ENCODE measurements around the gene VIL1.

The VIL1 gene

DNA sequence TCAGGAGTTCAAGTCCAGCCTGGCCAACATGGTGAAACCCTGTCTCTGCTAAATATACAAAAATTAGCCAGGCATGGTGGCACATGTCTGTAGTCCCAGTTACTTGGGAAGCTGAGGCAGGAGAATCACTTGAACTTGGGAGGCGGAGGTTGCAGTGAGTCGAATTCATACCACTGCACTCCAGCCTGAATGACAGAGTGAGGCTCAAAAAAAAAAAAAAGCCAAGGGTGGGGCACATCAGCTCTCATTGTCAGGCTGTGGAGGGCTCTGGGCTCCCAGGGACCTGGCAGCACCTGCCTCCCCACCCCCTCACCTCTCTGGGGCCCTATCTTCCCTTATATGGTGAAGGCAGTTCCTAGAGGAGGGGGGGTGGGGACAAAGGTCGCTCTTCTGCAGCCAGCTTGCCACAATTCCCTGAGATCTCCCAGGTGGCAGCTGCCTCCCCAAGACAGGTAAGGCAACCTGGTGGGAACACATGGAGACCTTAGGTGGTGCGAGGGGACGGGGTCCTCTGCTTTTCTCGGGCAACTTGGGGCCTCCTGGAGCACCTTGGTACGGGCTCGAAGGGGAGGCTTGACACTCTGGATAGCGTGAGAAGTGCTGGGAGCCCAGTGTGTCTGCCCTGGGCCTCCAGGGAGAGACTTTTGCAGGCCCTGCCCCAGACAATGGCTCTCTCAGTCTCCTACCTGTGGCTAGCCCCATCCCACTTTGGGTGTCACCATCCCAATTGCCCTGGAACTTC, at the start of gene VIL1:
VIL1 (plus strand) TSS at position 407 of the 742 bp plus-strand sequence. CDS start 4,656 bp downstream, outside the sequence.
- no peak for DNase-seq (ENCODE audit: low spot score)

GRCh38 chr2:218369330-218369729, 49.6 kb upstream of the VIL1 start:
- DNase-seq (ENCODE audit: low spot score) = no peak

GRCh38 chr2:218370410-218371063, 48.4 kb upstream of the VIL1 start:
- DNase-seq (ENCODE audit: low spot score) = no peak

DNA sequence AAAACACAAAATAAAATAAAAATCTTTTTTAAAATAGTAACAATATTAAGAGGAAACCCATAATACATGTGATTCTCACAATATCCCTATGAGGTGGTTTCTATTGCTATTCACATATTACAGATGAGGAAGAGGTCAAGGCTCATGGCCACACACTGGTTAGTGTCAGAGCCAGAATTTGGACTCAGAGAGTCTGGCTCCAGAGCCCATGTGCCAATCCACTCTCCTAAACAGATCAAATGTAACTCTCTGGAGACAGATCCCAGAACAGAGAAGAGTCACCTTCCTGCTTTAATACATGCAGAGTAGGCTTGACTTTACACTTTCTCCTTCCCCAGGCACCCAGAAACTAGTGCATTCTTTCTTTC, 47.0 kb upstream of the VIL1 start:
- no peak for DNase-seq (ENCODE audit: low spot score)

DNA sequence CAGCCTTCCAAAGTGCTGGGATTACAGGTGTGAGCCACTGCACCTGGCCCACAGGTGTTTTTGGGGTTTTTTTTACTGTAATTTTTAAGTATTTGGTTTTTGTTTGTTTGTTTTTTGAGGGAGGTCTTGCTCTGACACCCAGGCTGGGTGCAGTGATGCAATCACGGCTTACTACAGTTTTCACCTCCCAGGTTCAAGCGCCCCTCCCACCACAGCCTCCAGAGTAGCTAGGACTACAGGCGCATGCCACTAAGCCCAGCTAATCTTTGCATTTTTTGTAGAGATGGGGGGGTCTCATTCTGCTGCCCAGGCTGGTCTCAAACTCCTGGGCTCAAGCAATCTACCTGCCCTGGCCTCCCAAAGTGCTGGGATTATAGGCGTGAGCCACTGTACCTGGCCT, 44.1 kb upstream of the VIL1 start:
- no peak for DNase-seq (ENCODE audit: low spot score)

DNA sequence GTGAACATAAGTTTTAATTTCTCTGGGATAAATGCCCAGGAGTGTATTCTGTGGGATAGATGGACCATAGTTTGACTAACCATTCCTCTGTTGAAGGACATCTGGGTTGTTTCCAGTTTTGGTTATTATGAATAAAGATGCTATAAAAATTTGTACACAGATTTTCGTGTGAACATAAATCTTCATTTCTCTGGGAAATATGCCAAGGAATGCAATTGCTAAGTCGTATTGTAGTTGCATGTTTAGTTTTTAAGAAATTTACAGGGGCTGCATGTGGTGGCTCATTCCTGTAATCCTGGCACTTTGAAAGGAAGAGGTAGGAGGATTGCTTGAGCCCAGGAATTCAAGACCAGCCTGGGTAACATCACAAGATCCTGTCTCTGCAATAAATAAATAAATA, 43.7 kb upstream of the VIL1 start:
- DNase-seq (ENCODE audit: low spot score) = no peak

DNA sequence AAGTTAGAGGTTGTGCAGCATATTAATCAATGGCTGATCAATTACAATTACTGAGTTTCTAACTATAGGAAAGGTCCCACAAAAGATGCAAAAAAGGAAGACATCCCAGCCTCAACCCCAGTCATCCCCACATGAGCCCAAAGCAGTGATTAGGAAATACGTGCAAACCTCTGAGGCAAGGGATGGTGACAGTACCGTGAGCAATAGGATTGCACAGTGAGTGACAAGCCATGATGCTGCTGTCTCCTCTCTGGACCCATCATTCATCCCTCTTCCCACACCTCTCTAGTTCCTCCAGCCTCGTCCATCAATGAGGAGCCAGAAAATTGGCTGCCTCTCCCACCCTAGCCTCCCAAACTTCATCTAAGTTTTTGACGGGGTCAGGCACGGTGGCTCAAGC, 40.9 kb upstream of the VIL1 start:
- DNase-seq (ENCODE audit: low spot score) = no peak

DNA sequence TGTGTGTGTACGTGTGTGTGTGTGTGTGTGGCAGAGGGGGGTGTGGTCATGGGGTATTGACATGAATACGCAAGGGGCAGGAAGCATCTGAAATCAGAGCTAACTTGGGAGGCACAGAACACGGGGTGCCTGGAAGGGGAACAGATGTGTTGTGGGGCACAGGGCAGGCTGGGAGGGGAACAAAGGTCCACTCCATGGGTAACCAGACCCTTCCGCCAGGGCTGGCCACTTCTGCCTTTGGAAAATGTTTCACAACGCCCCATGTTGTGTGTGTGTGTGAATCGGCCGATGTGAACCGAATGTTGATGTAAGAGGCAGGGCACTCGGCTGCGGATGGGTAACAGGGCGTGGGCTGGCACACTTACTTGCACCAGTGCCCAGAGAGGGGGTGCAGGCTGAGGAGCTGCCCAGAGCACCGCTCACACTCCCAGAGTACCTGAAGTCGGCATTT, 37.0 kb upstream of the VIL1 start, which contains the start of gene SLC11A1:
SLC11A1 (plus strand) TSS at position 358 of the 451 bp plus-strand sequence. CDS start 96 bp downstream, outside the sequence.
- no peak for DNase-seq (ENCODE audit: low spot score)

DNA sequence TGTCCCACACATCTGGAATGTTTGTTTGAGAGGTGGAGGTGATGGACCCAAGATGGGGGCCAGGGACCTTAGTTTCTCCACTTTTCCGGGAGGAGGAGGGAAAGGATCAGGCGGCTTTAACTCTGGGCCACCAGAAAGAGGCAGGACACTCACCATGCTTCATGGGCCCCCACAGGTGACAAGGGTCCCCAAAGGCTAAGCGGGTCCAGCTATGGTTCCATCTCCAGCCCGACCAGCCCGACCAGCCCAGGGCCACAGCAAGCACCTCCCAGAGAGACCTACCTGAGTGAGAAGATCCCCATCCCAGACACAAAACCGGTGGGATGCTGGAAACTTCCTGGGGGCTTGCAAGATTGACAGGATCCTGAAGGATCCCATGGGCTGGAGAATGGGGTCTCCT, 36.1 kb upstream of the VIL1 start:
- DNase-seq (ENCODE audit: low spot score) = no peak

- no peak for DNase-seq (ENCODE audit: low spot score)
These were observed 34.9 kb upstream of the VIL1 start for GRCh38 chr2:218383892-218384519.

DNA sequence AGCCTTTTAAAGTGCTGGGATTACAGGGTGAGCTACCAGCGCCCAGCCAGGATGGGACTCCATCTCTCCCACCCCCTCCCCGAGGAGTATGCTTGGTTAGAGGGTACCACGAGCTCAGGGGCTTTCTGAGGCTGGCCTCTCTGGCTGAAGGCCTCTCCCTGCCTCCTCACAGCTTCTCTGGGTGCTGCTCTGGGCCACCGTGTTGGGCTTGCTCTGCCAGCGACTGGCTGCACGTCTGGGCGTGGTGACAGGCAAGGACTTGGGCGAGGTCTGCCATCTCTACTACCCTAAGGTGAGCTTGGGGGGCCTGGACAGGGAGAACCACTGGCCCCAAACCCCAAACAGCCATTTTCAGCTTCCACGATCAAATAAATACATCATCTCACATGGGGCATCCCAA, 33.9 kb upstream of the VIL1 start:
- no peak for DNase-seq (ENCODE audit: low spot score)

DNA sequence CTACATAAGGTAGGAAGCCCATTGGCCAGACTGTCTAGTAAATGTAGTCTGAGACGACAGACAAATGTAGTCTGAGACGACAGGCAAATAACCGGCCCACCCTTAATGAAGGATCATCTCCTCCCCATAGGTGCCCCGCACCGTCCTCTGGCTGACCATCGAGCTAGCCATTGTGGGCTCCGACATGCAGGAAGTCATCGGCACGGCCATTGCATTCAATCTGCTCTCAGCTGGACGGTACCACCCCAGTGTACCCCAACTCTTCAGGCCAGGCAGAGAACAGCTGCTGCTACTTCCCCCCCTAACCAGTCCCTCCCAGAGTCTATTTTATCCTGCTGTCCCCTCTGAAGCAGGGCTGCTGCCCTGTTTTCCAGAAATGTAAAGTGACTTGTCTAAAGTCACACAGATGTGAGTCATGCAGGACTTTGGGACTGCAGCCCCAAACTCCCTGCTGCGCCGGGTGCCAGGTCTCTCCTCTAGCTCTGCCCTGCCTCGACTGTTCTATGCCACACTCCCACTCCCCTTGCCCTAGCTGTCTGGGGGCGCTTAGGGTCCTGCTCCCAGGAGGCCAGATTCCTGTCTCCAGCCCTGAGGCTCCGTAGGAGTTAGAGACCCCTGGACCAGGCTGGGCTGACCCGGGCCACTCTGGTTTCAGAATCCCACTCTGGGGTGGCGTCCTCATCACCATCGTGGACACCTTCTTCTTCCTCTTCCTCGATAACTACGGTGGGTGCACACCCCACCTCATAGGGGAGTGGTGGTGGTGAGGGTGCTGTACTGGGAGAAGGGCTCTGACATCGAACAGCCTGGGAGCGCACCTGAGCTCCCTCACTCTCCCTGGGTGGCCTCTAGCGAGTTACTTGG, 32.2 kb upstream of the VIL1 start:
- no peak for DNase-seq (ENCODE audit: low spot score)

DNA sequence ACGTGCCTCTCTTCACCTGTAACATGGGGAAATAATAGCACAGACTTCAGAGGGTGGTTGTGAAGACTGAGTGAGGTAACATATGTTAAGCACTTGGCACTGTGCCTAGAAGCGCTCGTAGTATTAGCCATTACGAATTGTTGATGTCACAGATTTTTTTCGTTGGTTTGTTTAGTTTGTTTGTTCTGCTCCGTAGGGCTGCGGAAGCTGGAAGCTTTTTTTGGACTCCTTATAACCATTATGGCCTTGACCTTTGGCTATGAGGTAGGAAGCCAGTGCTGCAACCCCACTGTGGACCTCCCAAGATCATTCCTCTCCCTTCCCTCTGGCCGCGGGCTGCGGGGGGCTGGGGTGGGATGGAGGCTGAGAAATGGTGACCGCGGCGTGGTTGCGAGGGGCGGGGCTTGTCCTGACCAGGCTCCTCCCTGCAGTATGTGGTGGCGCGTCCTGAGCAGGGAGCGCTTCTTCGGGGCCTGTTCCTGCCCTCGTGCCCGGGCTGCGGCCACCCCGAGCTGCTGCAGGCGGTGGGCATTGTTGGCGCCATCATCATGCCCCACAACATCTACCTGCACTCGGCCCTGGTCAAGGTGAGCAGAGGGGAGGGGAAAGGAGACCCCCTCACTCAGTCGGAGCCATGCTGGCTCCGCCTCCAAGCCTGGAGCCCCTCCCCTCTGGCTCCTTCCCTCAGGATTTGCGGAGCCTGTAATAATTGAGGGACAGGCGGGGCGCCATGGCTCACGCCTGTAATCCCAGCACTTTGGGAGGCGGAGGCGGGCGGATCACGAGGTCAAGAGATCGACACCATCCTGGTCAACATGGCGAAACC, 31.3 kb upstream of the VIL1 start:
- DNase-seq (ENCODE audit: low spot score) = peak; percentile 51

GRCh38 chr2:218389333-218390150, 29.4 kb upstream of the VIL1 start:
- no peak for DNase-seq (ENCODE audit: low spot score)

GRCh38 chr2:218391202-218391601, 27.7 kb upstream of the VIL1 start:
- DNase-seq (ENCODE audit: low spot score) = no peak

GRCh38 chr2:218392459-218392858, 26.5 kb upstream of the VIL1 start:
- DNase-seq (ENCODE audit: low spot score) = no peak

GRCh38 chr2:218392891-218393462, 25.9 kb upstream of the VIL1 start:
- no peak for DNase-seq (ENCODE audit: low spot score)

- no peak for DNase-seq (ENCODE audit: low spot score)
These were observed 25.1 kb upstream of the VIL1 start for GRCh38 chr2:218393750-218394290.

DNA sequence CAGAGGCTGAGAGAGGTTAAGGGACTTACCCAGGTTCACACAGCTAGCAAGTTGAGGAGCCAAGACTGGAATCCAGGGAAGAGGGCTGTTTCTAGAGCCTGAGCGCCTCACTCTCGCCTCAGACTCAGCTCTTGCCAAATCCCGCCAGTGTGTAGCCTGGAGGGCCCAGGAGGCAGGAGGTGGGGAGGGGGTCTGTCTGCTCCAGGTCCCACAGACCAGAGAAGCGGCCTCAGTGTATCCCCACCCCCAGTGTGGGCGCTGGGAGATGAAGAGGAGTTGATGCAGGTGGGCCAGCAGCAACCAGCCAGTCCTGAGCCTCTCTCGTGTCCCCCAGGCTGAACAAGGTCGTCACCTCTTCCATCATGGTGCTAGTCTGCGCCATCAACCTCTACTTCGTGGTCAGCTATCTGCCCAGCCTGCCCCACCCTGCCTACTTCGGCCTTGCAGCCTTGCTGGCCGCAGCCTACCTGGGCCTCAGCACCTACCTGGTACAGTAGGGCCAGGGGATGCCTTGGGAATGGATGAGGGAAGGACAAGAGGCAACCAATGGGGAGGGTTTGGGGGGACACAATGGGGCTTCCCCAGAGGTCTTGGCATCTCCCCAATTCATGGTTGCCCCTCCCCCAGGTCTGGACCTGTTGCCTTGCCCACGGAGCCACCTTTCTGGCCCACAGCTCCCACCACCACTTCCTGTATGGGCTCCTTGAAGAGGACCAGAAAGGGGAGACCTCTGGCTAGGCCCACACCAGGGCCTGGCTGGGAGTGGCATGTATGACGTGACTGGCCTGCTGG, 24.4 kb upstream of the VIL1 start:
- DNase-seq (ENCODE audit: low spot score) = no peak

All from germinal center (tissue), 1 donor.